ENCODE measurements around the gene CEP112.
A peak's percentile ranks its signal among the peaks of the same experiment; 100 is the strongest.
"Not testable (repeated sequence)": the region's sequence is repeated elsewhere in the genome, so short reads cannot be mapped to it uniquely, and the experiment has no call there.

Gene CEP112

DNA sequence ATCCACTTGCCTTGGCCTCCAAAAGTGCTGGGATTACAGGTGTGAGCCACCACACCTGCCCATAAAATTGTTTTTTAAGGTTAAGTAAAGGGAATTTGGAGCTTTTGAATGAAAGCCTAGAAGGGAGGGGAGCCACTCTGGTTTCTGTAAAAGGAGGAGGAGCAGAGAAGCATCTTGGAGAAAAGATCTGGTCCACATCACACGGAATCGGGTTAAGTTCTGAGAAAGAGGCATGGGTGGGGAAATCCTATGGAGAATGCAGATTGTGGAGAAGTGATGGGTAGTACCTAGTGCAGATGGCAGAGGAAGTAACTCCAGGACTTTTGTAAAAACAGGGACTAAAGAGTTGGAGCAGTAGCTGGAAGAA, 18.3 kb upstream of the CEP112 start:
- no peak for DNase-seq

DNA sequence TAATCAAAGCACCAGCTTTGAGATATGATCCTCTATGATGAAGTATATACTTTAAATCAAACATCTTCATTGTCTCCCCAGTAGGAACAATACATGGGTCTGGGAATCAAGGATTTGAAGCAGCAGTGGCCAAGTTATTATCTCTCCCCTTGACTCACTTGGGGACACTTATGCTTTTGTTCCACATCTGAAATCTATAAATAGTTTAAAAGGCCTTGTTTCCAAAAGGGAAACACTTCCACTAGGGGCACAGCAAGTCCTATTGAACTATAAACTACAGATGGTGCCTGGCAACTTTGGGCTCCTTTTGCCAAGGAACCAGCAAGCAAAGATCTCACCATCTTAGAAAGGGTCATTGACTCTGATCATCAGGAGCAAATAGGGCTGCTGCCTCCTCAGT, 16.0 kb upstream of the CEP112 start:
- no peak for DNase-seq

- no peak for DNase-seq
Observed at GRCh38 chr17:66203274-66204015, 11.5 kb upstream of the CEP112 start.

- peak in 3 of 5 donors; percentile 20 to 53 (median 27) for DNase-seq
Observed at GRCh38 chr17:66200685-66201092, 8.8 kb upstream of the CEP112 start.

DNA sequence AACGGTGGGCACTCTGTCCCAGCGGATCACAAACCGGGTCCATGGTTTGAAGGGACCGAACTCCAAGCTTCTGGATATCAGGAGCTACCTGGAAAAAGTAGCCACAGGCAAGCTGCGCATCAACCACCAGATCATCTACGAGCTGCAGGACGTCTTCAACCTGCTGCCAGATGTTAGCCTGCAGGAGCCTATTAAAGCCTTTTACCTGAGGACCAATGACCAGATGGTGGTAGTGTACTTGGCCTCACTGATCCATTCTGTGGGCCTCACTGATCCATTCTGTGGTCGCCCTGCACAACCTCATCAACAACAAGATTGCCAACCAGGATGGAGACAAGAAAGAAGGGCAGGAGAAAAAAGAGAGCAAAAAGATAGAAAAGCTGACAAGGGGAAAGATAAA, 6.3 kb upstream of the CEP112 start:
- no peak for DNase-seq

DNA sequence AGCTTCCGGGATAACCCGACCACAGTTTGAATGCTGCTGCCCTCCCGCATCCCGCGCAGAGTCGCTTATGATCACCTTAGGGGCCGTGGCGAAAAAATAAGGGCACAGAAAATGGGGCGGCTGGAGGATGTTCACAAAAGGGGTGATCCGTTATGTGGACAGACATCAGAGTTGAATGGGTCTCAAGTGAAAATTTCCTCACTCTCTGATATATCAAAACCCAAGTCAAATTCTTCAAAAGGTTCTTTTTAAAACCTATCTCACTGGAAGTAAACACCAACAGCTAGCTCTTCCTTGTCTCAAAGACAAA, 400 bp upstream of the CEP112 start:
- DNase-seq: no peak

GRCh38 chr17:66190738-66191592, 968 bp downstream of the CEP112 start:
- DNase-seq: no peak

- no peak for DNase-seq
Observed at GRCh38 chr17:66187718-66188117, 4.2 kb downstream of the CEP112 start.

GRCh38 chr17:66185862-66186261, 6.1 kb downstream of the CEP112 start:
- no peak for DNase-seq

DNA sequence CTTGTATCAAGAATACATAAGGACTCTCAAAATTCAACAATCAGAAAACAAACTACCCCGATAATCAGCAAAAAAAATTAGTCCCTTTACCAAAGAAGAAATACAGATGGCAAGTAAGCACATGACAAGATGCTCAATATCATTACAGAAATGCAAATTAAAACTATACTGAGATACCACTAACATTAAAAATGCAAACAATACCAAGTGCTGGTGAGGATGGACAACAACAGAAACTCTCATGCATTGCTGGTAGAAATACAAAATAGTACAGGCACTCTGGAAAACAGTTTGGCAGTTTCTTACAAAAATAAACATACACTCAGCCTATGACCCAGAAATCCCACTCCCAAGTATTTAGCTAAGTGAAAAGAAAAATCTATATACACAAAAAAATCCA, 7.5 kb downstream of the CEP112 start:
- DNase-seq: no peak

DNA sequence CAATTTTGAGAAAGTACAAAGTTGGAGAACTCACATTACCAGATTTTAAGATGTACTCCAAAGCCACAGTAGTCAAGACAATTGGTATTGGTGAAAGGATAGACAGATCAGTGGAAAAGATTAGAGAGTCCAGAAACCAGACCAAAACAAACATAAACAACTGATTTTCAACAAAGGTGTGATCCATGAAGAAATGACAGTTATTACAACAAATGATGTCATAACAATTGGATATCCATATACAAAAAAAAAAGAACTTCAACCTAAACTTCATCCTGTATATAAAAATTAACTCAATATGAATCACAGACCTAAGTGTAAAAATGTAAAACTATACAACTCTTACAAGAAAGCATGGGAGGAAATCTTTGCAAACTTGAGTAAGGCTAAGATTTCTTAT, 8.4 kb downstream of the CEP112 start:
- no peak for DNase-seq

GRCh38 chr17:66178642-66179041, 13.3 kb downstream of the CEP112 start:
- no peak for DNase-seq

DNA sequence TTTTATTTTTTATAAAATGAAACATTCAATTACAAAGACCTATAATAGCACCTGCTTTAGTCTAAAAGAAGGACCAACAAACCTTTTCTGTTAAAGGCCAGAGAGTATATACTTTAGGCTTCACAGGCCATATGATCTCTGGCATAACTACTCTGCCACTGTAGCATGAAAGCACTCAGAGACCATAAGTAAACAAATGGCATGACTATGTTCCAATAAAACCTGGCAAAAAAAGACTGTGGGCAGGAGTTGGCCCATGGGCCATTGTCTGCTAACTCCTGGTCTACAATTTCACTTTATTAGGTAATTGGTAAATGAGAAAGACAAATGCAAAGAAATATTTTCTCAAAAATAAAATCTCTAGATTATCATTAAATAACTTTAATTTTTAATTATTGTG, 14.9 kb downstream of the CEP112 start:
- DNase-seq: no peak

DNA sequence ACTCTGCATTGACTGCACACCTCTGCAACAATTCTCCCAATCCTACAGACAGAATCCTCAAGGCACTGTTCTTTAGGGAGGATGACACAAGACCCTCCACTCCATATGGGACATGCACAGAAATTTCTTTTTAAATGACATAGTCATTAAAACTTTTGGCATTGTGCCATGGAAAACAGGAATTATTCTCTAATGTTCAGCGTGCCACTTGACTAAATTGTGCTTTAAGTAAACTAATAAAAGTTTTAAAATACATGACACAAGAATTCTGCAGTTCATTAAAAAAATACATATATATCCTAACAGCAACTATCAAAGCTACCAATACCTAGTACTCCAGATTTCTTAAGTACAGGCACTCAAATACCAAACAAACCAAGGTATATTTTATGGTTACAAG, 16.0 kb downstream of the CEP112 start:
- no peak for DNase-seq

- no peak for DNase-seq
Observed at GRCh38 chr17:66172691-66173223, 19.2 kb downstream of the CEP112 start.

DNA sequence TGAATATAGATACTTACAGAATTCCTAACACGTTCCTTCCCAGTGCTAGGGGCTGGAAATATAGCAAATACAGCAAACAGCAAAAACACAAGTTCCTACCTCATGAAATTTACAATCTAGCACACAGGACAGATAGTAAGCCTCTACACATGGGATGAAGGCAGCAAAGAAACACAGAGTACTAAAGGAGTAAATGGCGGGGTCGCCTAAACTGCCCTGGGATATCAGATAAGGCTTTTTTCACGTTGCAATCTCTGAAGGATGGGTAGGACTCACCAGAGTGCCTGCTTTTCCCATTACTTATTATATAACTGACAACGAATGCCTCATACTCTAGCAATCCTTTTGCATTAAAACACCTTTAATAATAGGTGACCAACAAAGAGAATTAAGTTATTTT, 19.8 kb downstream of the CEP112 start:
- no peak for DNase-seq

DNA sequence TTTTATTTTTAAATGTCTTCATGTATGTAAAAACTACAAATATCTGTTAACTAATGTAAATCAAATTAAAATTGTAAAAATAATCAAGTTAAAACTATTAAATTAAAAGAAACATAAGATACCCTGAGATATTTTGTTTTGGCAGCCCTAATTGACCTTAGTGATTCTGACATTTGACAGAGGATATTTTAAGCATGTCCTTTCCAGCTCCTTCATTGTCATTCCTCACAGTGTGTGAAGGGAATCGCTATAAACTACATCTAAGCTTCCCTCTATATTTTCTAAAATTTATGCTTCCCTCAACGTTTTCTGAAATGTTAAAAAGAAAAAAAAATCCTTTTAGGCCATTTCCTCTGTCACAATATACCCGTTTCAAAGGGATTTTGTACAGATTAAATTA, 20.2 kb downstream of the CEP112 start:
- DNase-seq: no peak

GRCh38 chr17:66171172-66171571, 20.8 kb downstream of the CEP112 start:
- DNase-seq: no peak

DNA sequence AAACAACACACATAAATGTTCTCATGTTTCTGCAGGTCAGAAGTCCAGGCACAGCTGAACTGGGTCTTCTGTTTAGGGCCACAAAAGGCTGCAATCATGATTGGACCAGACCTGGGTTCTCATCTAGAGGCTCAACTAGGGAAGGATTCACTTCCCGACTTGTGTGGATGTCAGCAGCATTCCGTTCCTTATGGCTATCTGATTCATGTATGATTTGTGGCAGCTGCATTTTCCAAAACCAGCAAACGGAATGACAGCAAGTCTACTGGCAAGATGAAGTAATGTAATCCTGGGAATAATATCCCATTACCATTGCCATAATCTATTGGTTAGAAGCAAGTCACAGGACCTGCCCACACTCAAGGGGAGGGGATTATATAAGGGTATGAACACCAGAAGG, 22.1 kb downstream of the CEP112 start:
- no peak for DNase-seq

- DNase-seq: no peak
Observed at GRCh38 chr17:66167189-66167815, 24.6 kb downstream of the CEP112 start.

DNA sequence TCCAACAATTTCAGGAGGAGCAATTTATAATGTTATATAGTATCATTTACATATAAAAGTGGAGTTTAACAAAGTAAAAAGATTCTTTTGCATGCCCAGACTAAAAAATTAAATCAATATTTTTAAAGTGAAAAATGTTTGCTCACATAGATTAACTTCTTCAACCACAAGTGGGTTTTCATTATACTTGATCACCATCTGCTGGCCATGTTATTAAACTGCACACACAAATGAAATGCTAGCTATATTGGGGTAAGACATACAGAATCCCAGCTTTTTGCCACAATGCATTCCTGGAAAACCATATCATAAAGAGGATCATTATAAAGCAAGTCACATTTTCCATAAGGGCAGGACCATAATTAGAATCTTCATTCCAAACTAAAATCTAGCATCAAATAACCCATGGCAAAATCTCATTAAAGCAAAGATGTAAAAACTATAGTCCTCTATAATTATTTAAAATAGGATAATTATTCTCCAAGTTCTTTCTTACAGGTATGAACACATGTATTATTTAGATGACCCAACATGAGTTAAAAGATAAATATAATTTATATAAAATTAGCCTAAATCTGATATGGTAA, 26.3 kb downstream of the CEP112 start:
- peak in 2 of 5 donors; percentile 12 to 28 for DNase-seq

GRCh38 chr17:66155055-66155454, 36.9 kb downstream of the CEP112 start:
- DNase-seq: not testable (repeated sequence)

GRCh38 chr17:66152756-66153155, 39.2 kb downstream of the CEP112 start:
- no peak for DNase-seq
